SK-N-SH (cell line): ENCODE data around the gene ROM1.

ENCODE experiments used
- EP300 ChIP-seq, 2 experiments: IDR thresholded peaks; 2 replicates each; pipeline versions ENCODE4 v1.4.0 to v1.6.1; 2012; ENCODE audit warnings: borderline replicate concordance in 1 of 2, low read depth in 1 of 2, low read length in 1 of 2
- NFIC ChIP-seq: IDR thresholded peaks from 2 replicates; pipeline ENCODE4 v1.4.0; 2012; ENCODE audit warnings: borderline replicate concordance
- POLR2AphosphoS5 ChIP-seq: IDR thresholded peaks from 2 replicates; pipeline ENCODE4 v1.6.1; 2012; ENCODE audit warnings: low read depth, low read length
- RCOR1 ChIP-seq: fragments of 150-350 bp; IDR thresholded peaks from 2 replicates; pipeline ENCODE4 v1.6.1; 2017; ENCODE audit warnings: antibody characterized with exemption, low read length
- RFX5 ChIP-seq: IDR thresholded peaks from 2 replicates; pipeline ENCODE4 v1.6.1; 2012; ENCODE audit warnings: mild to moderate bottlenecking, improper control_type of control experiment, low read length
- SIN3A ChIP-seq: IDR thresholded peaks from 2 replicates; pipeline ENCODE4 v1.6.1; 2012; ENCODE audit warnings: low read depth, mild to moderate bottlenecking, low read length, moderate library complexity, borderline replicate concordance
- TAF1 ChIP-seq: IDR thresholded peaks from 2 replicates; pipeline ENCODE4 v1.6.1; 2012; ENCODE audit warnings: low read depth, mild to moderate bottlenecking, low read length, moderate library complexity, borderline replicate concordance
- TF ChIP-seq, protein P1 (sequence below): fragments of 200-600 bp; sonication (generic); IDR thresholded peaks from 2 replicates; pipeline ENCODE4 v1.6.1; 2017; ENCODE audit warnings: antibody characterized with exemption, mild to moderate bottlenecking, moderate library complexity
- TF ChIP-seq, protein P2 (sequence below): IDR thresholded peaks from 2 replicates; pipeline ENCODE4 v1.6.1; 2012; ENCODE audit warnings: mild to moderate bottlenecking, low read depth, low read length, moderate library complexity
- TF ChIP-seq, protein P3 (sequence below): fragments of 150-350 bp; IDR thresholded peaks from 2 replicates; pipeline ENCODE4 v1.6.1; 2017; ENCODE audit warnings: antibody characterized with exemption, low read length, low read depth, borderline replicate concordance

DNA sequence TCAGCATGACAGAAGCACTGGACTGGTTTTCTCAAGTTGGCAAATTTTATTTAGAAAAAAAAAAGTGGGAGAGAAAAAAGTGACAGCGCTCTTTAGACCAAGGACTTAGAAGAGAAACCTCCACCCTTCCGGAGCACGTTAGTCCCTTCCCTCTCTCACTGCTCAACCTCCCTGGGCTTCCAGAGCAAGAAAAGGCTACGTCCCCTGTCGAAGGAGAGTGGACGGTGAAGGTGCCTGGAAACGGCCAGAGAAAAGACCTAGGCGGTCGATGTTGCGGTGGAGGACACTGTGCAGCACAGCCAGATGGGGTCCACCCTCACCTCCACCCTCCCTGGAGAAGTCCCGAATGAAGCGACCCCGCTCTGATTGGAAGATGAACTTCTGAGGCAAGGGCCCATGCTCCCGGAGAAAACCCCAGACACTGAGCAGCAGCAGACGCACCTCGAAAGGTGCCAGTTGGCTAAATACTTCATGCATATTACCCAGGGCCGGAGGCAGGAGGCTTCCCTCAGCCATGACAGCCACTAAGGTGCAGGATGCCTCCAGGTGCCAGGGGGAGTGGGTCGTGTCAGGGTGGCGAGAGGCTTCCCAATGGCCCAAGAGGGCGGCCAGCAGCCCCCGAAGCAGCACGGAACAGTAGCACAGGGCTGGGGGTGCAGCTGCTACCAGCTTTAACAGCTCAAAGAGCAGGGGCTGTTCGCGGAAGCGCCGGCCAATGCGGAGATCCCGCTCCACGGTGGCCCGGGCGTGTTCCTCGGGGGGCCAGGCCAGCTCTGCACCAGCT lies 34.0 kb downstream of the ROM1 start:
- TF ChIP-seq, protein P1, sequence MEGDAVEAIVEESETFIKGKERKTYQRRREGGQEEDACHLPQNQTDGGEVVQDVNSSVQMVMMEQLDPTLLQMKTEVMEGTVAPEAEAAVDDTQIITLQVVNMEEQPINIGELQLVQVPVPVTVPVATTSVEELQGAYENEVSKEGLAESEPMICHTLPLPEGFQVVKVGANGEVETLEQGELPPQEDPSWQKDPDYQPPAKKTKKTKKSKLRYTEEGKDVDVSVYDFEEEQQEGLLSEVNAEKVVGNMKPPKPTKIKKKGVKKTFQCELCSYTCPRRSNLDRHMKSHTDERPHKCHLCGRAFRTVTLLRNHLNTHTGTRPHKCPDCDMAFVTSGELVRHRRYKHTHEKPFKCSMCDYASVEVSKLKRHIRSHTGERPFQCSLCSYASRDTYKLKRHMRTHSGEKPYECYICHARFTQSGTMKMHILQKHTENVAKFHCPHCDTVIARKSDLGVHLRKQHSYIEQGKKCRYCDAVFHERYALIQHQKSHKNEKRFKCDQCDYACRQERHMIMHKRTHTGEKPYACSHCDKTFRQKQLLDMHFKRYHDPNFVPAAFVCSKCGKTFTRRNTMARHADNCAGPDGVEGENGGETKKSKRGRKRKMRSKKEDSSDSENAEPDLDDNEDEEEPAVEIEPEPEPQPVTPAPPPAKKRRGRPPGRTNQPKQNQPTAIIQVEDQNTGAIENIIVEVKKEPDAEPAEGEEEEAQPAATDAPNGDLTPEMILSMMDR: no peak
- TF ChIP-seq, protein P2, sequence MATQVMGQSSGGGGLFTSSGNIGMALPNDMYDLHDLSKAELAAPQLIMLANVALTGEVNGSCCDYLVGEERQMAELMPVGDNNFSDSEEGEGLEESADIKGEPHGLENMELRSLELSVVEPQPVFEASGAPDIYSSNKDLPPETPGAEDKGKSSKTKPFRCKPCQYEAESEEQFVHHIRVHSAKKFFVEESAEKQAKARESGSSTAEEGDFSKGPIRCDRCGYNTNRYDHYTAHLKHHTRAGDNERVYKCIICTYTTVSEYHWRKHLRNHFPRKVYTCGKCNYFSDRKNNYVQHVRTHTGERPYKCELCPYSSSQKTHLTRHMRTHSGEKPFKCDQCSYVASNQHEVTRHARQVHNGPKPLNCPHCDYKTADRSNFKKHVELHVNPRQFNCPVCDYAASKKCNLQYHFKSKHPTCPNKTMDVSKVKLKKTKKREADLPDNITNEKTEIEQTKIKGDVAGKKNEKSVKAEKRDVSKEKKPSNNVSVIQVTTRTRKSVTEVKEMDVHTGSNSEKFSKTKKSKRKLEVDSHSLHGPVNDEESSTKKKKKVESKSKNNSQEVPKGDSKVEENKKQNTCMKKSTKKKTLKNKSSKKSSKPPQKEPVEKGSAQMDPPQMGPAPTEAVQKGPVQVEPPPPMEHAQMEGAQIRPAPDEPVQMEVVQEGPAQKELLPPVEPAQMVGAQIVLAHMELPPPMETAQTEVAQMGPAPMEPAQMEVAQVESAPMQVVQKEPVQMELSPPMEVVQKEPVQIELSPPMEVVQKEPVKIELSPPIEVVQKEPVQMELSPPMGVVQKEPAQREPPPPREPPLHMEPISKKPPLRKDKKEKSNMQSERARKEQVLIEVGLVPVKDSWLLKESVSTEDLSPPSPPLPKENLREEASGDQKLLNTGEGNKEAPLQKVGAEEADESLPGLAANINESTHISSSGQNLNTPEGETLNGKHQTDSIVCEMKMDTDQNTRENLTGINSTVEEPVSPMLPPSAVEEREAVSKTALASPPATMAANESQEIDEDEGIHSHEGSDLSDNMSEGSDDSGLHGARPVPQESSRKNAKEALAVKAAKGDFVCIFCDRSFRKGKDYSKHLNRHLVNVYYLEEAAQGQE: no peak
- TF ChIP-seq SIN3A (no peak; the same call in 1 of the 2 replicates), EP300 (IDR thresholded peaks at IDR 0.05; ENCODE audit: borderline replicate concordance in 1 of 2, low read depth in 1 of 2, low read length in 1 of 2) (no peak), RCOR1 (no peak), TAF1 (no peak), POLR2AphosphoS5 (no peak), NFIC (no peak), RFX5 (no peak)
- TF ChIP-seq, protein P3, sequence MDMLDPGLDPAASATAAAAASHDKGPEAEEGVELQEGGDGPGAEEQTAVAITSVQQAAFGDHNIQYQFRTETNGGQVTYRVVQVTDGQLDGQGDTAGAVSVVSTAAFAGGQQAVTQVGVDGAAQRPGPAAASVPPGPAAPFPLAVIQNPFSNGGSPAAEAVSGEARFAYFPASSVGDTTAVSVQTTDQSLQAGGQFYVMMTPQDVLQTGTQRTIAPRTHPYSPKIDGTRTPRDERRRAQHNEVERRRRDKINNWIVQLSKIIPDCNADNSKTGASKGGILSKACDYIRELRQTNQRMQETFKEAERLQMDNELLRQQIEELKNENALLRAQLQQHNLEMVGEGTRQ: no peak
